ENCODE measurements around the gene DSCAM. TPM values are rescaled to one million over a fixed set of nuclear protein-coding genes. Genes with fewer than 3 reads are reported as not detected.

DSCAM gene
- total and polyA plus RNA-seq, 2 donors (not counting 1 experiment from before 2014, with no cell fraction given): not detected

DNA sequence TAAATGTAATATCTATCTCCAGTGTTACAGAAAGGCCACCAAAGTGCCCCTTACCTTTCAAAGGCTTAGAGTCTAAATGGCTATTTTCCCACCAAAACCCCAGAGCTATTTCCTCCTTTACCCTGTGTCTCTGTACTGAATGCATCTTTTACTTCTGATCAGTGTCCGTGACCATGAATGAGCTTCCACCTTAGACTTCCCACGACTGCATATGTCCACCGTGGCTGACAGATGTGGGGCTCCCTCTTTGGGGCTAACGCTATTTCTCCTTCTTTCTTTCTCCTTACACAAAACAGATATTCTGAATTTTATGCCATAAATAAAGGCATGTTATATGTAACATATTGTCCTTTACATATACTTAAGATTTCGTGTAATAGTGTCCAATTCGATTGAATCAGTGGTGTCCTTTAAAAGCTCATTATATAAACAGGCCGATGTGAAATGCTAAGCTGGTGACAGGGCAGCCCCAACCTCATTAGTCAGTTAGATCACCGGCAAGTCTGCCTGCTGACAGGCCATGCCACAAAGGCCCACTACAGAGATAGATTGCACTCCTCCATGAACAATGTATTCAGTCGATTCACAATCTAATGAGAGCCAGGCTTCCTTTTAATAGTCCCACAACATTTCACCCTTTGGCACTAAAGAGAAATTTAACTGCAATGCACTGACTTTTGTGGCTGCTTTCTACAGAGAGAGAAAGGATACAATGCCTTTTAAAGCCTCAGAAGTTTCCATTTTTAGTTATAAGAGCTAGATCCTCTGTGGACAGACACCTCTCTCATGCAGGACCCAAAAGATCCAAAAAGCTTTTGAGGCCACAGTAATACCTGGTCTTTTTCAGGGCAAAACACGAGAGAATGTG, 681.8 kb downstream of the DSCAM start:
- CTCF ChIA-PET: no interaction called here
- POLR2A ChIA-PET: no interaction called here

DNA sequence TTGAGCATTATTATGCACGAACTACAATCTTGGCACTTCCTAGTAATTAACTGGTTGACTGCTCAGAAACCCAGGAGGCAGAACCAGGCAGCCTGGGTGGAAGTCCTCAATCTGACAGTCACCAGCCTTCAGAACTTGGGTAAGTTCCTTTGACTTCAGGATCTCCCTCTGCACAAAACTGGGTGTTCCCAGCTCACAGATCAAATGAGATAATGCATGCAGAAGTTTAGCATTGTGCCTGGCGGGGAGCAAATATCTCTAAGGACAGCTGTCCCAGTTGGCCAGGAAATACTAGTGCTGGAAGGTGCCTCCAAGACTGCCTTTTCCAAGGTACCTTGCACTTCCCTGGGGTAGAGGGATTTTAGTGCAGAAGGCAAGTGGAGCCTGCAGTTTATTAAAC, 684.9 kb downstream of the DSCAM start:
- Mint-ChIP-seq H3K4me3 (no peak overlapping the region), H3K4me1 (no peaks in the 10 kb centered on the region), H3K27ac (no peak overlapping the region), H3K9me3 (ENCODE audit: insufficient read depth) (no peaks in the 10 kb centered on the region), H3K27me3 (no peaks in the 10 kb centered on the region)
- H3K9me3 ChIP-seq (ENCODE audit: control extremely low read depth in 1 of 3, control insufficient read depth in 2 of 3, insufficient read depth in 1 of 3, low read length in 2 of 3): peaks cover 0 to 15% (median 0%) of the 10 kb centered on the region in 3 donors
- ChIA-PET POLR2A (no interaction called here), CTCF (no interaction called here)
- no peak for DNase-seq
- no peak overlapping the region for H3K27ac ChIP-seq (ENCODE audit: low read length in 2 of 2)
- no peaks in the 10 kb centered on the region for H3K79me2 ChIP-seq (ENCODE audit: control insufficient read depth, insufficient read depth, low read length)
- WGBS (ENCODE audit: insufficient coverage): 70% methylated on average over 2 of the region's 2 CpGs
- no peak overlapping the region for H3K4me3 ChIP-seq (ENCODE audit: control extremely low read depth in 1 of 5, extremely low read depth in 1 of 5, insufficient read depth in 1 of 5, low read depth in 2 of 5, low read length in 4 of 5)
- no peak overlapping the region for H3K4me2 ChIP-seq (replicated peaks; ENCODE audit: low read depth, low read length, poor library complexity, severe bottlenecking)
- intact Hi-C loops (cut with micrococcal nuclease): no loop called here
- no peaks in the 10 kb centered on the region for H4K20me1 ChIP-seq (ENCODE audit: control insufficient read depth, insufficient read depth, low read length, poor library complexity, severe bottlenecking)
- H2AFZ ChIP-seq (ENCODE audit: insufficient read depth, low read depth, low read length, poor library complexity, severe bottlenecking): no peak overlapping the region
- H3K4me1 ChIP-seq (ENCODE audit: control insufficient read depth in 2 of 2, insufficient read depth in 2 of 2, low read length in 2 of 2): no peaks in the 10 kb centered on the region
- TF ChIP-seq EZH2 (IDR thresholded peaks at IDR 0.05; ENCODE audit: borderline replicate concordance, insufficient read depth, low read depth, low read length, poor library complexity, severe bottlenecking): no peak
- TF ChIP-seq, protein P1, sequence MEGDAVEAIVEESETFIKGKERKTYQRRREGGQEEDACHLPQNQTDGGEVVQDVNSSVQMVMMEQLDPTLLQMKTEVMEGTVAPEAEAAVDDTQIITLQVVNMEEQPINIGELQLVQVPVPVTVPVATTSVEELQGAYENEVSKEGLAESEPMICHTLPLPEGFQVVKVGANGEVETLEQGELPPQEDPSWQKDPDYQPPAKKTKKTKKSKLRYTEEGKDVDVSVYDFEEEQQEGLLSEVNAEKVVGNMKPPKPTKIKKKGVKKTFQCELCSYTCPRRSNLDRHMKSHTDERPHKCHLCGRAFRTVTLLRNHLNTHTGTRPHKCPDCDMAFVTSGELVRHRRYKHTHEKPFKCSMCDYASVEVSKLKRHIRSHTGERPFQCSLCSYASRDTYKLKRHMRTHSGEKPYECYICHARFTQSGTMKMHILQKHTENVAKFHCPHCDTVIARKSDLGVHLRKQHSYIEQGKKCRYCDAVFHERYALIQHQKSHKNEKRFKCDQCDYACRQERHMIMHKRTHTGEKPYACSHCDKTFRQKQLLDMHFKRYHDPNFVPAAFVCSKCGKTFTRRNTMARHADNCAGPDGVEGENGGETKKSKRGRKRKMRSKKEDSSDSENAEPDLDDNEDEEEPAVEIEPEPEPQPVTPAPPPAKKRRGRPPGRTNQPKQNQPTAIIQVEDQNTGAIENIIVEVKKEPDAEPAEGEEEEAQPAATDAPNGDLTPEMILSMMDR (IDR thresholded peaks at IDR 0.05): no peak
- H3K9ac ChIP-seq (ENCODE audit: low read length): no peak overlapping the region
- no peak for ATAC-seq (ENCODE audit: low read depth)
- H3K27me3 ChIP-seq (replicated peaks in 1 of 4; ENCODE audit: control extremely low read depth in 1 of 4, control insufficient read depth in 3 of 4, insufficient read depth in 4 of 4, low read length in 3 of 4): no peaks in the 10 kb centered on the region
- no peaks in the 10 kb centered on the region for H3K36me3 ChIP-seq (replicated peaks in 1 of 2; ENCODE audit: control extremely low read depth in 1 of 2, control insufficient read depth in 1 of 2, extremely low read depth in 1 of 2, insufficient read depth in 2 of 2, low read length in 1 of 2)

More for the DNA sequence above, 681.8 kb downstream of the DSCAM start:
- Histone ChIP-seq H4K20me1 (ENCODE audit: control insufficient read depth, insufficient read depth, low read length, poor library complexity, severe bottlenecking) (no peaks in the 10 kb centered on the region), H3K79me2 (ENCODE audit: control insufficient read depth, insufficient read depth, low read length) (no peaks in the 10 kb centered on the region), H3K27ac (ENCODE audit: low read length in 2 of 2) (no peak overlapping the region), H3K4me1 (ENCODE audit: control insufficient read depth in 2 of 2, insufficient read depth in 2 of 2, low read length in 2 of 2) (no peaks in the 10 kb centered on the region), H3K9me3 (ENCODE audit: control extremely low read depth in 1 of 3, control insufficient read depth in 2 of 3, insufficient read depth in 1 of 3, low read length in 2 of 3) (peaks cover 0 to 10% (median 0%) of the 10 kb centered on the region in 3 donors), H3K4me2 (replicated peaks; ENCODE audit: low read depth, low read length, poor library complexity, severe bottlenecking) (no peak overlapping the region), H3K9ac (ENCODE audit: low read length) (no peak overlapping the region), H3K36me3 (replicated peaks in 1 of 2; ENCODE audit: control extremely low read depth in 1 of 2, control insufficient read depth in 1 of 2, extremely low read depth in 1 of 2, insufficient read depth in 2 of 2, low read length in 1 of 2) (no peaks in the 10 kb centered on the region), H3K27me3 (replicated peaks in 1 of 4; ENCODE audit: control extremely low read depth in 1 of 4, control insufficient read depth in 3 of 4, insufficient read depth in 4 of 4, low read length in 3 of 4) (no peaks in the 10 kb centered on the region), H3K4me3 (ENCODE audit: control extremely low read depth in 1 of 5, extremely low read depth in 1 of 5, insufficient read depth in 1 of 5, low read depth in 2 of 5, low read length in 4 of 5) (no peak overlapping the region), H2AFZ (ENCODE audit: insufficient read depth, low read depth, low read length, poor library complexity, severe bottlenecking) (no peak overlapping the region)
- Mint-ChIP-seq H3K9me3 (ENCODE audit: insufficient read depth) (peaks cover 2% of the 10 kb centered on the region), H3K27me3 (no peaks in the 10 kb centered on the region), H3K4me3 (no peak overlapping the region), H3K4me1 (no peaks in the 10 kb centered on the region), H3K27ac (no peak overlapping the region)
- WGBS (ENCODE audit: insufficient coverage): 91% methylated on average over 7 of the region's 10 CpGs
- ATAC-seq (ENCODE audit: low read depth): no peak
- TF ChIP-seq EZH2 (IDR thresholded peaks at IDR 0.05; ENCODE audit: borderline replicate concordance, insufficient read depth, low read depth, low read length, poor library complexity, severe bottlenecking): no peak
- TF ChIP-seq, protein P1 (IDR thresholded peaks at IDR 0.05): no peak
- no peak for DNase-seq
- intact Hi-C loops (cut with micrococcal nuclease): no loop called here
